ENCODE data around the gene GALNT16. TPM values are rescaled to one million over a fixed set of nuclear protein-coding genes. Genes with fewer than 3 reads are reported as not detected.

The GALNT16 gene
- total and polyA plus RNA-seq, 3 donors from 2014 or later = 5.6 to 11.1 (median 6.3) TPM

DNA sequence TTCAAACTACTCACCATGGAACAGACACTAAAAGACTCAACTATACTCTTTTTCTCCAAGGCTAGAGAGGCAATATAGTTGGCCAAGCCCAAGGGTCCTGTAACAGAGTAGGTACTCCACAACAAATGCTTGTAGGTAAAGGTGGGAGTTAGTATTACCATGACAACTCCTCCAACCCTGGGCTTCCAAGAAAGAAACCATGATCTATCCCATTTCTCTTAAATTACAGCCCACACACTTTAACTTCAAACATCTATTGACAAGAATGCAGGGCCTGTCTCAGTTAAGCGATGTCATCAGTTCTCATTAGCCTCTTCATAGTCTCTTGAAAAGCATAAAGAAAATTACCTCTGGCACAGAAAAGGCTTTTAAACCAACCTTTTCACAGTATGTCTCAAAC is 113.1 kb downstream of the GALNT16 start:
- H3K9me3 ChIP-seq = no peaks in the 10 kb centered on the region
- intact Hi-C loops (cut with DNase I; ENCODE audit: low total_unique reads) = no loop called here
- WGBS, 2 donors = 0 to 95% methylated on average over 1 of the region's 1 CpG
- H3K36me3 ChIP-seq (ENCODE audit: low read depth, missing control alignments) = no peaks in the 10 kb centered on the region
- H3K4me3 ChIP-seq = no peak overlapping the region
- no peaks in the 10 kb centered on the region for H3K4me1 ChIP-seq
- no peak overlapping the region for H3K27ac ChIP-seq
- H3K27me3 ChIP-seq = no peaks in the 10 kb centered on the region
- no peak for DNase-seq
- TF ChIP-seq POLR2A (IDR thresholded peaks at IDR 0.05) = no peak
- TF ChIP-seq, protein P1, sequence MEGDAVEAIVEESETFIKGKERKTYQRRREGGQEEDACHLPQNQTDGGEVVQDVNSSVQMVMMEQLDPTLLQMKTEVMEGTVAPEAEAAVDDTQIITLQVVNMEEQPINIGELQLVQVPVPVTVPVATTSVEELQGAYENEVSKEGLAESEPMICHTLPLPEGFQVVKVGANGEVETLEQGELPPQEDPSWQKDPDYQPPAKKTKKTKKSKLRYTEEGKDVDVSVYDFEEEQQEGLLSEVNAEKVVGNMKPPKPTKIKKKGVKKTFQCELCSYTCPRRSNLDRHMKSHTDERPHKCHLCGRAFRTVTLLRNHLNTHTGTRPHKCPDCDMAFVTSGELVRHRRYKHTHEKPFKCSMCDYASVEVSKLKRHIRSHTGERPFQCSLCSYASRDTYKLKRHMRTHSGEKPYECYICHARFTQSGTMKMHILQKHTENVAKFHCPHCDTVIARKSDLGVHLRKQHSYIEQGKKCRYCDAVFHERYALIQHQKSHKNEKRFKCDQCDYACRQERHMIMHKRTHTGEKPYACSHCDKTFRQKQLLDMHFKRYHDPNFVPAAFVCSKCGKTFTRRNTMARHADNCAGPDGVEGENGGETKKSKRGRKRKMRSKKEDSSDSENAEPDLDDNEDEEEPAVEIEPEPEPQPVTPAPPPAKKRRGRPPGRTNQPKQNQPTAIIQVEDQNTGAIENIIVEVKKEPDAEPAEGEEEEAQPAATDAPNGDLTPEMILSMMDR (IDR thresholded peaks at IDR 0.05) = no peak

DNA sequence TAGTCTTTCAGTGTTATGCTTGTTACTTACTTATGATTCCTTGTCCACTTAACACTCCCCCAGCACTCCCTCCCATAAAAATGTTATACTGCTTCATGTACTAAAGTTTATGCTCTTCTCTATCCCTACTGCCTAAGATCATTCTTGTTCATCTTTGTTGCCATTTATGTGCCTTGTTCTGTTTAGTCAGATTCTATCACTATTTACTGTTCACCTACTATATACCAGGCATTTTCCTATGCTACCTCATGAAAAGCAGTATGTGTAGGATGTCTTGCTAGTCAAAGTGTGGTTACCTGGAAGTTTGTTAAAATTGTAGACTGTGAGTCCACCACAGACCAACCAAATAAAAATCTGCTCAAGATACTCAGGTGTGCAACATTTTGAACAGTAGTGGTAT is 114.3 kb downstream of the GALNT16 start:
- Histone ChIP-seq H3K27ac (no peak overlapping the region), H3K4me3 (no peak overlapping the region), H3K36me3 (ENCODE audit: low read depth, missing control alignments) (no peaks in the 10 kb centered on the region), H3K9me3 (no peaks in the 10 kb centered on the region), H3K27me3 (no peaks in the 10 kb centered on the region), H3K4me1 (no peaks in the 10 kb centered on the region)
- no peak for TF ChIP-seq POLR2A (IDR thresholded peaks at IDR 0.05)
- TF ChIP-seq, protein P1 (IDR thresholded peaks at IDR 0.05) = no peak
- DNase-seq = no peak
- intact Hi-C loops (cut with DNase I; ENCODE audit: low total_unique reads) = no loop called here

DNA sequence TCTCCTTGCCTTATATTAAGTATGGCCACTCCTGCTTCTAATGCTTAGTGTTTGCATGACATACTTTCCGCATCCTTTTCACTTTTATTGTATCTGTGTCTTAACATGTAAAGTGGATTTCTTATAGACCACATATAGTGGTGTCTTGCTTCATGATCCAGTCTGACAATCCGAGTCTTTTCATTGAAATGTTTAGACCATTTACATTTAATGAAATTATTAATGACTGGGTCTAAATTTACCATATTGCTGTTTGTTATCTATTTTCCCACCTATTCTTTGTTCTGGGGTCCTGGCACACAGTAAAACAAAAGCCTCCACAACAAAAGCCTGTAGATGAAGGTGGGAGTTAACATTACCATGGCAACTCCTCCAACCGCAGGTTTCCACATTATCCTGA is 115.2 kb downstream of the GALNT16 start:
- Histone ChIP-seq H3K27me3 (no peaks in the 10 kb centered on the region), H3K27ac (no peak overlapping the region), H3K36me3 (ENCODE audit: low read depth, missing control alignments) (no peaks in the 10 kb centered on the region), H3K4me1 (no peaks in the 10 kb centered on the region), H3K9me3 (no peaks in the 10 kb centered on the region), H3K4me3 (no peak overlapping the region)
- TF ChIP-seq, protein P1 (IDR thresholded peaks at IDR 0.05) = no peak
- WGBS, 2 donors = 77 to 97% methylated on average over 3 of the region's 3 CpGs
- intact Hi-C loops (cut with DNase I; ENCODE audit: low total_unique reads) = no loop called here
- DNase-seq = no peak

DNA sequence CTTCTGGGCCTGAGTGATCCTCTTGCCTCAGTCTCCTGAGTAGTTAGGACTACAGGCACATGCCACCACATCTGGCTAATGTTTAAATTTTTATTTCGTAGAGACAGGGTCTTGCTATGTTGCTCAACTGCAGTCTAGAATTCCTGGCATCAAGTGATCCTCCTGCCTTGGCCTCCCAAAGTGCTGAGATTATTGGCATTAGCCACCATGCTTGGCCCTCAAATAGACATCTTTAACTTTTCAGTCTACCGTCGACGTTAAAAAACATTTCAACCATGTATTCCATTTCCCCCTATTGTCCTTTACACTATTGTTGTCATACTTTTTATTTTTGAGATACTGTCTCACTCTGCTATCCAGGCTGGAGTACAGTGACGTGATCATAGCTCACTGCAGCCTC is 115.8 kb downstream of the GALNT16 start:
- 92 to 93% methylated on average over 5 of the region's 5 CpGs for WGBS, 2 donors
- Histone ChIP-seq H3K4me3 (no peak overlapping the region), H3K4me1 (no peaks in the 10 kb centered on the region), H3K36me3 (ENCODE audit: low read depth, missing control alignments) (no peaks in the 10 kb centered on the region), H3K9me3 (no peaks in the 10 kb centered on the region), H3K27me3 (no peaks in the 10 kb centered on the region), H3K27ac (no peak overlapping the region)
- TF ChIP-seq POLR2A (IDR thresholded peaks at IDR 0.05) = no peak
- TF ChIP-seq, protein P1 (IDR thresholded peaks at IDR 0.05) = no peak
- no peak for DNase-seq
- intact Hi-C loops (cut with DNase I; ENCODE audit: low total_unique reads) = no loop called here

DNA sequence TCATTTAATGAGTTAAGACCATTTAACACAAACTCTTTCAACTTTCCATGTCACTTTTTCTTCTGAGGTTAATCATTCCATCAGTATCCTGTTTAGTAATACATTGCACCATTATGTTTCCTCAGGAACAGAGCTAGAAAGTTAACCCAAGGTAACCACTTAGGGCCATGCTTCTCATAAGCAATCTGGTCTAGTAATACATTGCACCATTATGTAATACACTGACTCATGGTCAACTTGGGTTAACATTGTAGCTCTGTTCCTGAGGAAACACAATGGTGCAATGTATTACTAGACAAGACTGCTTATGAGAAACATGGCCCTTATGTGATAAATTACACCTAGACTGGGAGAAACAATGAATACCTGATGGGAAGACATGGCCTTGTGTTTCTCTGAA is 116.5 kb downstream of the GALNT16 start:
- intact Hi-C loops (cut with DNase I; ENCODE audit: low total_unique reads) = no loop called here
- Histone ChIP-seq H3K27ac (no peak overlapping the region), H3K9me3 (no peaks in the 10 kb centered on the region), H3K36me3 (ENCODE audit: low read depth, missing control alignments) (no peaks in the 10 kb centered on the region), H3K4me1 (no peaks in the 10 kb centered on the region), H3K4me3 (no peak overlapping the region), H3K27me3 (no peaks in the 10 kb centered on the region)
- DNase-seq = no peak
- no peak for TF ChIP-seq POLR2A (IDR thresholded peaks at IDR 0.05)
- TF ChIP-seq, protein P1 (IDR thresholded peaks at IDR 0.05) = no peak
